Measurements from ENCODE around the gene ALG3. TPM values are rescaled to one million over a fixed set of nuclear protein-coding genes. Genes with fewer than 3 reads are reported as not detected.

The ALG3 gene
- total RNA-seq, 1 experiment from 2014 or later: 62.2 TPM

GRCh38 chr3:184239221-184239620 is 9.5 kb downstream of the ALG3 start:
- no peak overlapping the region for H4K8ac ChIP-seq (replicated peaks; ENCODE audit: insufficient read length, low read depth, low read length)
- Mint-ChIP-seq H3K4me3 (no peak overlapping the region), H3K27me3 (ENCODE audit: low read depth) (peaks cover 1% of the 10 kb centered on the region), H3K27ac (no peak overlapping the region), H3K4me1 (0 out of 4 replicates have a peak, but pooled peaks cover 0 to 4% of the 10 kb centered on the region in 2 experiments), H3K36me3 (ENCODE audit: insufficient read depth in 1 of 3, low read depth in 3 of 3) (peaks cover 6 to 22% (median 20%) of the 10 kb centered on the region in 3 experiments; a peak in 6 of 7 replicates), H3K9me3 (no peaks in the 10 kb centered on the region)
- H2BK120ac ChIP-seq (ENCODE audit: low read depth, low read length, poor library complexity, severe bottlenecking): no peak overlapping the region
- no peaks in the 10 kb centered on the region for H3K4me1 ChIP-seq (ENCODE audit: insufficient read depth, low read length)
- H3T11ph ChIP-seq (ENCODE audit: low read length): no peak overlapping the region
- H4K20me1 ChIP-seq (ENCODE audit: control insufficient read depth, insufficient read depth, insufficient read length): no peaks in the 10 kb centered on the region
- TF ChIP-seq, protein P1, sequence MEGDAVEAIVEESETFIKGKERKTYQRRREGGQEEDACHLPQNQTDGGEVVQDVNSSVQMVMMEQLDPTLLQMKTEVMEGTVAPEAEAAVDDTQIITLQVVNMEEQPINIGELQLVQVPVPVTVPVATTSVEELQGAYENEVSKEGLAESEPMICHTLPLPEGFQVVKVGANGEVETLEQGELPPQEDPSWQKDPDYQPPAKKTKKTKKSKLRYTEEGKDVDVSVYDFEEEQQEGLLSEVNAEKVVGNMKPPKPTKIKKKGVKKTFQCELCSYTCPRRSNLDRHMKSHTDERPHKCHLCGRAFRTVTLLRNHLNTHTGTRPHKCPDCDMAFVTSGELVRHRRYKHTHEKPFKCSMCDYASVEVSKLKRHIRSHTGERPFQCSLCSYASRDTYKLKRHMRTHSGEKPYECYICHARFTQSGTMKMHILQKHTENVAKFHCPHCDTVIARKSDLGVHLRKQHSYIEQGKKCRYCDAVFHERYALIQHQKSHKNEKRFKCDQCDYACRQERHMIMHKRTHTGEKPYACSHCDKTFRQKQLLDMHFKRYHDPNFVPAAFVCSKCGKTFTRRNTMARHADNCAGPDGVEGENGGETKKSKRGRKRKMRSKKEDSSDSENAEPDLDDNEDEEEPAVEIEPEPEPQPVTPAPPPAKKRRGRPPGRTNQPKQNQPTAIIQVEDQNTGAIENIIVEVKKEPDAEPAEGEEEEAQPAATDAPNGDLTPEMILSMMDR (conservative IDR thresholded peaks at IDR 0.05): no peak
- H2BK15ac ChIP-seq (ENCODE audit: low read depth, low read length): no peak overlapping the region
- H3K9ac ChIP-seq (ENCODE audit: extremely low read depth, insufficient read length, low read length): no peak overlapping the region
- H4K91ac ChIP-seq (ENCODE audit: insufficient read length, low read depth, low read length): no peak overlapping the region
- no peak overlapping the region for H2BK20ac ChIP-seq (ENCODE audit: low read depth, low read length, poor library complexity, severe bottlenecking)
- no peak overlapping the region for H3K18ac ChIP-seq (ENCODE audit: insufficient read length, low read depth, low read length)
- no peak overlapping the region for H3K23ac ChIP-seq (ENCODE audit: insufficient read length, low read depth, low read length)
- no peak overlapping the region for H3K56ac ChIP-seq (ENCODE audit: insufficient read length, low read depth, low read length)
- no peak overlapping the region; the same call in 1 of the 2 replicates for H3K14ac ChIP-seq (ENCODE audit: insufficient read depth, low read length)
- H3K27me3 ChIP-seq (ENCODE audit: insufficient read depth, low read length): no peaks in the 10 kb centered on the region
- no peak overlapping the region for H2AFZ ChIP-seq (ENCODE audit: low read length)
- no peak for DNase-seq
- H3K9me3 ChIP-seq (ENCODE audit: control insufficient read depth, low read depth, low read length): no peaks in the 10 kb centered on the region
- H3K23me2 ChIP-seq (ENCODE audit: insufficient read length, low read depth, low read length, poor library complexity, severe bottlenecking): no peaks in the 10 kb centered on the region
- H2BK12ac ChIP-seq (ENCODE audit: insufficient read length, low read depth, low read length): no peak overlapping the region
- H4K5ac ChIP-seq (ENCODE audit: insufficient read length, low read depth, low read length): no peak overlapping the region
- H3K4ac ChIP-seq (ENCODE audit: low read depth, low read length): no peak overlapping the region
- no CpG with 5 or more reads among the region's 8 CpGs for WGBS (ENCODE audit: extremely low coverage, insufficient read length, low lambda C conversion rate)
- no peak overlapping the region for H3K4me2 ChIP-seq (ENCODE audit: insufficient read depth, insufficient read length, low read length)
- no peak overlapping the region for H2BK5ac ChIP-seq (ENCODE audit: insufficient read length, low read length)
- no peaks in the 10 kb centered on the region for H3K79me1 ChIP-seq (ENCODE audit: insufficient read depth, low read depth, low read length, poor library complexity, severe bottlenecking)
- no peak overlapping the region for H2AK5ac ChIP-seq (ENCODE audit: insufficient read length, low read length)
- H3K79me2 ChIP-seq (ENCODE audit: insufficient read depth, low read length): no peaks in the 10 kb centered on the region
- no peak overlapping the region for H3K27ac ChIP-seq (ENCODE audit: insufficient read length, low read depth, low read length)
